ENCODE data around the gene OR8G5.

DNA sequence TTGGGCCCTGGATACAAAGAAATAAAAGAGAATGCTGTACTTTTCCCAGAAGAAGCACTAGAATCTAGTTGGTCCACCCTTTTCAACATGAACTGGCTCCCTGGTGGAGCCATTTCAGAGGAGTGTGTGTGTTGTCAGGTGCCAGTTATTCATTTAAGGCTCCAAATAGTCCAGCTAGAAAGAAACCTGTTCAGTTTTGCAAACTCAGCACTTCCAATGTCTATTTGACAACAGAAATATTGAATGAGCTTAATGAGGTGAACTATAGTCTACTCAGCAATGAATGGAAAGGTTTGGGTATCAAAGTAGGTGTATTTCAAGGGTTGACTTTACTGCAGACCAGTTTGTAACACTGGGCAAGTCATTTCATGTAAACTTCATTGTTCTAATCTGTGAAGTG is 55.5 kb downstream of the OR8G5 start:
- TF ChIP-seq, protein P1, sequence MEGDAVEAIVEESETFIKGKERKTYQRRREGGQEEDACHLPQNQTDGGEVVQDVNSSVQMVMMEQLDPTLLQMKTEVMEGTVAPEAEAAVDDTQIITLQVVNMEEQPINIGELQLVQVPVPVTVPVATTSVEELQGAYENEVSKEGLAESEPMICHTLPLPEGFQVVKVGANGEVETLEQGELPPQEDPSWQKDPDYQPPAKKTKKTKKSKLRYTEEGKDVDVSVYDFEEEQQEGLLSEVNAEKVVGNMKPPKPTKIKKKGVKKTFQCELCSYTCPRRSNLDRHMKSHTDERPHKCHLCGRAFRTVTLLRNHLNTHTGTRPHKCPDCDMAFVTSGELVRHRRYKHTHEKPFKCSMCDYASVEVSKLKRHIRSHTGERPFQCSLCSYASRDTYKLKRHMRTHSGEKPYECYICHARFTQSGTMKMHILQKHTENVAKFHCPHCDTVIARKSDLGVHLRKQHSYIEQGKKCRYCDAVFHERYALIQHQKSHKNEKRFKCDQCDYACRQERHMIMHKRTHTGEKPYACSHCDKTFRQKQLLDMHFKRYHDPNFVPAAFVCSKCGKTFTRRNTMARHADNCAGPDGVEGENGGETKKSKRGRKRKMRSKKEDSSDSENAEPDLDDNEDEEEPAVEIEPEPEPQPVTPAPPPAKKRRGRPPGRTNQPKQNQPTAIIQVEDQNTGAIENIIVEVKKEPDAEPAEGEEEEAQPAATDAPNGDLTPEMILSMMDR (IDR thresholded peaks at IDR 0.05; ENCODE audit: insufficient read depth, low read depth, low read length): no peak
- TF ChIP-seq EZH2 (IDR thresholded peaks at IDR 0.05; ENCODE audit: insufficient read depth, low read length): no peak
